Measurements from ENCODE around the gene PPP5C.

- TF ChIP-seq POLR2A (IDR thresholded peaks at IDR 0.05; ENCODE audit: borderline replicate concordance, extremely low read depth, insufficient read depth, insufficient read length) = no peak
- no peak for TF ChIP-seq EGR1 (IDR thresholded peaks at IDR 0.05; ENCODE audit: low read depth)
- TF ChIP-seq, protein P1, sequence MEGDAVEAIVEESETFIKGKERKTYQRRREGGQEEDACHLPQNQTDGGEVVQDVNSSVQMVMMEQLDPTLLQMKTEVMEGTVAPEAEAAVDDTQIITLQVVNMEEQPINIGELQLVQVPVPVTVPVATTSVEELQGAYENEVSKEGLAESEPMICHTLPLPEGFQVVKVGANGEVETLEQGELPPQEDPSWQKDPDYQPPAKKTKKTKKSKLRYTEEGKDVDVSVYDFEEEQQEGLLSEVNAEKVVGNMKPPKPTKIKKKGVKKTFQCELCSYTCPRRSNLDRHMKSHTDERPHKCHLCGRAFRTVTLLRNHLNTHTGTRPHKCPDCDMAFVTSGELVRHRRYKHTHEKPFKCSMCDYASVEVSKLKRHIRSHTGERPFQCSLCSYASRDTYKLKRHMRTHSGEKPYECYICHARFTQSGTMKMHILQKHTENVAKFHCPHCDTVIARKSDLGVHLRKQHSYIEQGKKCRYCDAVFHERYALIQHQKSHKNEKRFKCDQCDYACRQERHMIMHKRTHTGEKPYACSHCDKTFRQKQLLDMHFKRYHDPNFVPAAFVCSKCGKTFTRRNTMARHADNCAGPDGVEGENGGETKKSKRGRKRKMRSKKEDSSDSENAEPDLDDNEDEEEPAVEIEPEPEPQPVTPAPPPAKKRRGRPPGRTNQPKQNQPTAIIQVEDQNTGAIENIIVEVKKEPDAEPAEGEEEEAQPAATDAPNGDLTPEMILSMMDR (IDR thresholded peaks at IDR 0.05 in 2 of 3, conservative IDR thresholded peaks at IDR 0.05 in 1 of 3; ENCODE audit: borderline replicate concordance in 1 of 3, insufficient read depth in 1 of 3, low read depth in 2 of 3, low read length in 2 of 3) = no peak
- TF ChIP-seq YY1 (IDR thresholded peaks at IDR 0.05; ENCODE audit: extremely low read depth, insufficient replicate concordance, low read depth, low read length) = no peak
- no peak for TF ChIP-seq EZH2 (IDR thresholded peaks at IDR 0.05)
- TF ChIP-seq ZNF274 (IDR thresholded peaks at IDR 0.05; ENCODE audit: low read depth, low read length) = no peak
- TF ChIP-seq RAD21 (IDR thresholded peaks at IDR 0.05; ENCODE audit: low read depth) = no peak
- TF ChIP-seq POLR2AphosphoS5 (IDR thresholded peaks at IDR 0.05; ENCODE audit: low read depth, low read length) = no peak
- TF ChIP-seq, protein P2, sequence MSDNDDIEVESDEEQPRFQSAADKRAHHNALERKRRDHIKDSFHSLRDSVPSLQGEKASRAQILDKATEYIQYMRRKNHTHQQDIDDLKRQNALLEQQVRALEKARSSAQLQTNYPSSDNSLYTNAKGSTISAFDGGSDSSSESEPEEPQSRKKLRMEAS (IDR thresholded peaks at IDR 0.05) = no peak
- TF ChIP-seq, protein P3, sequence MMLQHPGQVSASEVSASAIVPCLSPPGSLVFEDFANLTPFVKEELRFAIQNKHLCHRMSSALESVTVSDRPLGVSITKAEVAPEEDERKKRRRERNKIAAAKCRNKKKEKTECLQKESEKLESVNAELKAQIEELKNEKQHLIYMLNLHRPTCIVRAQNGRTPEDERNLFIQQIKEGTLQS (IDR thresholded peaks at IDR 0.05) = no peak
- TF ChIP-seq CEBPB (IDR thresholded peaks at IDR 0.05; ENCODE audit: low read depth) = no peak
- TF ChIP-seq SRF (IDR thresholded peaks at IDR 0.05; ENCODE audit: low read depth) = no peak
- TF ChIP-seq CBX3 (IDR thresholded peaks at IDR 0.05; ENCODE audit: low read depth) = no peak
- TF ChIP-seq SIN3A (IDR thresholded peaks at IDR 0.05; ENCODE audit: low read depth) = no peak
These were observed 62.3 kb downstream of the PPP5C start for GRCh38 chr19:46409191-46409590.

Data from HCT116 (cell line).